A673 (cell line): ENCODE data around the gene THBD. TPM values are rescaled to one million over a fixed set of nuclear protein-coding genes. Genes with fewer than 3 reads are reported as not detected.

Experiments
- BruUV-seq: library from RNA; stranded (reverse); fragments of 400-500 nt; replicated peaks from 2 replicates; lab custom pipeline; 2021; lab: Mats Ljungman, UMichigan
- CTCF ChIA-PET: fragments of 300-600 bp; sonication (Branson Sonifier 250); formaldehyde crosslinking; loops from one replicate; lab custom pipeline; 2022; ENCODE audit warnings: antibody characterized with exemption; lab: Charles Lee
- POLR2A ChIA-PET: fragments of 300-600 bp; sonication (Branson Sonifier 250); formaldehyde crosslinking; loops from one replicate; lab custom pipeline; 2022; ENCODE audit warnings: antibody characterized with exemption; ENCODE audit not compliant: low non-redundant PET; lab: Charles Lee
- DNase-seq: peaks from one replicate; pipeline ENCODE4 v3.0.0-alpha.2; 2015; ENCODE audit warnings: low spot score
- H3K27ac ChIP-seq: fragments of 200-600 bp; sonication (generic); 2 replicates; pipeline ENCODE4 v1.5.1; 2016; ENCODE audit warnings: mixed run types, low read depth, mild to moderate bottlenecking, mixed read lengths, antibody characterized with exemption, low read length; ENCODE audit not compliant: poor library complexity, severe bottlenecking
- H3K27me3 ChIP-seq: fragments of 200-600 bp; sonication (generic); replicated peaks from 2 replicates; pipeline ENCODE4 v1.6.1; 2017; ENCODE audit warnings: mixed run types, low read depth, mild to moderate bottlenecking, mixed read lengths, antibody characterized with exemption, low read length; ENCODE audit not compliant: insufficient read depth, poor library complexity
- H3K36me3 ChIP-seq: fragments of 200-600 bp; sonication (generic); 2 replicates; pipeline ENCODE4 v1.6.1; 2016; ENCODE audit warnings: mixed run types, mild to moderate bottlenecking, mixed read lengths, antibody characterized with exemption, low read length; ENCODE audit not compliant: insufficient read depth, poor library complexity, severe bottlenecking
- H3K4me1 ChIP-seq: fragments of 200-600 bp; sonication (generic); 2 replicates; pipeline ENCODE4 v1.6.1; 2017; ENCODE audit warnings: mixed run types, mild to moderate bottlenecking, mixed read lengths, antibody characterized with exemption, low read length; ENCODE audit not compliant: insufficient read depth, poor library complexity, severe bottlenecking
- H3K4me3 ChIP-seq: fragments of 200-600 bp; sonication (generic); 2 replicates; pipeline ENCODE4 v1.5.1; 2016; ENCODE audit warnings: low read depth, mixed run types, mild to moderate bottlenecking, mixed read lengths, low read length; ENCODE audit not compliant: poor library complexity, severe bottlenecking
- H3K9me3 ChIP-seq: fragments of 200-600 bp; sonication (generic); 2 replicates; pipeline ENCODE4 v1.6.1; 2016; ENCODE audit warnings: mixed run types, low read depth, mild to moderate bottlenecking, mixed read lengths, antibody characterized with exemption, low read length; ENCODE audit not compliant: poor library complexity, severe bottlenecking
- EZH2 ChIP-seq: fragments of 200-600 bp; sonication (generic); IDR thresholded peaks from 2 replicates; pipeline ENCODE4 v1.6.1; 2017; ENCODE audit warnings: borderline replicate concordance, low read depth, mild to moderate bottlenecking, mixed read lengths, antibody characterized with exemption, low read length; ENCODE audit not compliant: poor library complexity, severe bottlenecking
- intact Hi-C: fragments of 100-400 bp; cut with micrococcal nuclease; formaldehyde crosslinking; loops from one replicate; pipeline ENCODE4 v1.10.0; 2022; ENCODE audit not compliant: unreplicated experiment
- total RNA-seq: library from RNA; stranded (reverse); gene quantifications from 2 replicates; pipeline ENCODE4 v1.2.3, GENCODE V29; 2021
- TF ChIP-seq, protein P1 (sequence below): fragments of 300-800, 200-600 bp; sonication (generic); conservative IDR thresholded peaks from 2 replicates; pipeline ENCODE4 v1.5.1; 2017; ENCODE audit warnings: low read depth, mild to moderate bottlenecking, antibody characterized with exemption, low read length, moderate library complexity, mixed read lengths

Gene THBD
- total RNA-seq, 1 experiment from 2014 or later = not detected

DNA sequence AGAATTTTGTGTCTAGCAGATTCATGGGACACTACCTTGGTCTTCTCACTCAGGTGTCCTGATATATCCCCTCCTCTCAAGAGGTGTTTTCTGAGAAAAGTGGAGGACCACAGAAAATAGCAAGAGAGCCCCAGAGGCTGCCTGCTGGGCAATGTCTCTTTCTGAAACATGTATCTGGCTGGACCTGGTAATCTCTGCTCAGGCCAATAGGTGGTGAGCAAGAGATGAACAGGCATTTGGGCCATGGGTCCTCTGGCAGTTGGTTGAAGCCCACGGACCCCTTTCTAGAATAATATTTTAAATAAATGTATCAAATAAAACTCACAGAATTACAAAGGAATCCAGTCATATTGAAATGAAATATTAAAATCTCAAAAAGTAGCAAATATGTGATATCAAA lies 8.8 kb upstream of the THBD start:
- no peak for TF ChIP-seq EZH2
- TF ChIP-seq, protein P1, sequence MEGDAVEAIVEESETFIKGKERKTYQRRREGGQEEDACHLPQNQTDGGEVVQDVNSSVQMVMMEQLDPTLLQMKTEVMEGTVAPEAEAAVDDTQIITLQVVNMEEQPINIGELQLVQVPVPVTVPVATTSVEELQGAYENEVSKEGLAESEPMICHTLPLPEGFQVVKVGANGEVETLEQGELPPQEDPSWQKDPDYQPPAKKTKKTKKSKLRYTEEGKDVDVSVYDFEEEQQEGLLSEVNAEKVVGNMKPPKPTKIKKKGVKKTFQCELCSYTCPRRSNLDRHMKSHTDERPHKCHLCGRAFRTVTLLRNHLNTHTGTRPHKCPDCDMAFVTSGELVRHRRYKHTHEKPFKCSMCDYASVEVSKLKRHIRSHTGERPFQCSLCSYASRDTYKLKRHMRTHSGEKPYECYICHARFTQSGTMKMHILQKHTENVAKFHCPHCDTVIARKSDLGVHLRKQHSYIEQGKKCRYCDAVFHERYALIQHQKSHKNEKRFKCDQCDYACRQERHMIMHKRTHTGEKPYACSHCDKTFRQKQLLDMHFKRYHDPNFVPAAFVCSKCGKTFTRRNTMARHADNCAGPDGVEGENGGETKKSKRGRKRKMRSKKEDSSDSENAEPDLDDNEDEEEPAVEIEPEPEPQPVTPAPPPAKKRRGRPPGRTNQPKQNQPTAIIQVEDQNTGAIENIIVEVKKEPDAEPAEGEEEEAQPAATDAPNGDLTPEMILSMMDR = no peak
- BruUV-seq = no TSS peak
- Histone ChIP-seq H3K9me3 (peaks cover 5% of the 10 kb centered on the region), H3K4me3 (no peak overlapping the region), H3K27me3 (peaks cover 49% of the 10 kb centered on the region), H3K4me1 (no peaks in the 10 kb centered on the region), H3K27ac (no peak overlapping the region), H3K36me3 (no peaks in the 10 kb centered on the region)
- ChIA-PET POLR2A (no interaction called here), CTCF (no interaction called here)
- DNase-seq = no peak
- intact Hi-C loops = loop anchor here (10.0 kb wide), 1 partner anchor 287 kb away; no protein-coding TSS in a partner anchor

DNA sequence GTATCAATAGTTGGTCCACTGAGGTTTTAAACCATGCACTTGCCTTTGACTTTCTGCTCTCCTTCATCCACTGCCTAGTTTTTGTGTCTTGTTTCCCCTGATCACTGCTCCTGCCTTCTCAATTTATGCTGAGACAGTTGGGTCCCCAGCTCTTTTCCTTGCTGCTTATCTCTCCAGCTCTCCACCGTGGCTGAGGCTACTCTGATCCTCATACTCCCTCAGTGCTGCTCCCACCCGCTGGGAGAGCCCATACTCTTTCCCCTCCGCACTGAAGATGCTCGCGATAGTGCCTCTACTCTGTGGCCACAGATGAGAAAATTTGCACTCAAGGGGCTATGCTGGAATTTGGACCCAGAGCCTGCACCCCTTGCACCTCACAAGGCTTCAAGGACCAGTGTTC lies 3.4 kb upstream of the THBD start:
- ChIA-PET POLR2A (no interaction called here), CTCF (no interaction called here)
- BruUV-seq = no TSS peak
- Histone ChIP-seq H3K27me3 (peaks cover 80% of the 10 kb centered on the region), H3K9me3 (peaks cover 5% of the 10 kb centered on the region), H3K4me3 (no peak overlapping the region), H3K27ac (no peak overlapping the region), H3K36me3 (no peaks in the 10 kb centered on the region), H3K4me1 (no peaks in the 10 kb centered on the region)
- intact Hi-C loops = loop anchor here (10.0 kb wide), 1 partner anchor 292 kb away; no protein-coding TSS in a partner anchor
- TF ChIP-seq, protein P1 = no peak
- no peak for TF ChIP-seq EZH2
- no peak for DNase-seq

DNA sequence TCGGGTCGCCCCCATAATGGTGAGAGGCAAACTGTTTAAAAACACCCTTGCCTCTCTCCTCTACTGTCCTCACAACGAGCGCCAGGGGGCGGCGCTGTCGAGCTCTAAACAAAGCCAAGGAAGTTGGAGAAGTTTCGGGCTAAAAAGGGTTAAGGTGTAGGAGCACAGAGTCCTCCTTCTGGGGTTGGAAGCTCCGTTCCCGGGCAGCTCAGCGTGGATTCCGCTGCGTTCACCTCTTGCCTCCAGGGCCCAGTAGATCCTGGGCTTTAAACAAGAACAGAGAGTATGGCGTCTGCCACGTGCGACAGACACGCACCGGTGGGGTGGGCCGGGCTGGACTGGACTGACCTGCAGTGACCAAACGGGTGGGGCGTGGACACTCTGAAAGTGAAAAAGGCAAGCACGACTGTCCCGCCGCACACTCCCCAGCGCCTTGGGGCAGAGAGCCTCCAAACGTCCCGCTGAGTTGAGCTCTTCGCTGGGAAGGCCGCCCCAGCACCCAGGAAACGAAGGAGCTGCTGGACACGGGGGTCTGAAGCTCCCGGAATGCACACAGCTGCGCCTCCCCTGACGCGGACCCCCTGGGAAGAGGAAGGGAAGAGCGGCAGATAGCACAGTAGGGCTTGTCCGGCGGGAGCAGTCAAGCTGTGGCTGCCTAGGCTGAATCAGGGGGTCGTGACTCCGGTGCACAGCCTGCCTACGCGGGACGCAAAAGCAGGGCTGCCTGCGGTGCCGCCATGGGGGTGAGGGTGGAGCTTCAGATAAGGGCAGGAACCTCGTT lies 1.6 kb upstream of the THBD start:
- H3K4me1 ChIP-seq = no peaks in the 10 kb centered on the region
- DNase-seq = peak; percentile 66
- H3K9me3 ChIP-seq = peaks cover 1% of the 10 kb centered on the region
- no TSS peak for BruUV-seq
- TF ChIP-seq EZH2 = no peak
- TF ChIP-seq, protein P1 = peak; percentile 57
- H3K36me3 ChIP-seq = no peaks in the 10 kb centered on the region
- no peak overlapping the region for H3K4me3 ChIP-seq
- POLR2A ChIA-PET = no interaction called here
- intact Hi-C loops = loop anchor here (10.0 kb wide), 1 partner anchor 294 kb away; no protein-coding TSS in a partner anchor
- H3K27ac ChIP-seq = no peak overlapping the region
- peaks cover 96% of the 10 kb centered on the region for H3K27me3 ChIP-seq
- CTCF ChIA-PET = interaction anchor here (0.6 to 0.9 kb wide), 3 partner anchors 288 to 359 kb away, joined by 3 to 4 read pairs (median 3); no protein-coding TSS in a partner anchor
